Measurements from ENCODE around the gene TMEM183A. TPM values are rescaled to one million over a fixed set of nuclear protein-coding genes. Genes with fewer than 3 reads are reported as not detected.

Gene TMEM183A
- total RNA-seq, 1 experiment from 2014 or later, result 59.1 TPM

- in situ Hi-C loops (cut with HindIII; ENCODE audit: low pct_unique_long_range_greater_than_20kb, low sequenced_read_pairs) (no loop called here), intact Hi-C loops (cut with micrococcal nuclease; ENCODE audit: unreplicated experiment) (no loop called here)
- H3K27me3 ChIP-seq (ENCODE audit: control insufficient read depth, insufficient read depth, low read length), result no peaks in the 10 kb centered on the region
- H3K27ac ChIP-seq (ENCODE audit: low read length), result no peak overlapping the region
- H3K4me3 ChIP-seq (ENCODE audit: low read depth in 2 of 2, low read length in 2 of 2), result no peak overlapping the region
- H3K9me3 ChIP-seq (ENCODE audit: control insufficient read depth, insufficient read depth, low read depth, low read length), result no peaks in the 10 kb centered on the region
- TF ChIP-seq REST (IDR thresholded peaks at IDR 0.05; ENCODE audit: insufficient read depth in 1 of 2, low read depth in 2 of 2, low read length in 1 of 2) (no peak), POLR2AphosphoS5 (IDR thresholded peaks at IDR 0.05; ENCODE audit: low read depth, low read length) (no peak)
- DNase-seq (ENCODE audit: low read depth, low spot score) (no peak), ATAC-seq (no peak)
- no peaks in the 10 kb centered on the region for H3K4me1 ChIP-seq (ENCODE audit: control insufficient read depth, insufficient read depth, low read length)
- no TSS peak for BruUV-seq (replicated peaks)
- H3K36me3 ChIP-seq (ENCODE audit: control insufficient read depth, insufficient read depth, low read length), result no peaks in the 10 kb centered on the region
- CTCF ChIA-PET, result interaction anchor here (0.5 kb wide), 1 partner anchor 258 kb away, joined by 4 read pairs; no protein-coding TSS in a partner anchor
- POLR2A ChIA-PET, result no interaction called here
These were observed 47.5 kb downstream of the TMEM183A start for GRCh38 chr1:203054642-203055041.

GRCh38 chr1:203055161-203055799 lies 48.1 kb downstream of the TMEM183A start:
- H3K27me3 ChIP-seq (ENCODE audit: control insufficient read depth, insufficient read depth, low read length), result no peaks in the 10 kb centered on the region
- DNase-seq (ENCODE audit: low read depth, low spot score) (no peak), ATAC-seq (no peak)
- TF ChIP-seq POLR2AphosphoS5 (IDR thresholded peaks at IDR 0.05; ENCODE audit: low read depth, low read length), result no peak
- TF ChIP-seq REST (IDR thresholded peaks at IDR 0.05; ENCODE audit: insufficient read depth in 1 of 2, low read depth in 2 of 2, low read length in 1 of 2), result no peak
- TF ChIP-seq TCF7L2 (IDR thresholded peaks at IDR 0.05; ENCODE audit: low read depth, low read length), result no peak
- TF ChIP-seq CTCF (IDR thresholded peaks at IDR 0.05), result no peak; the same call in 1 of the 2 replicates
- no peak for TF ChIP-seq SIN3A (IDR thresholded peaks at IDR 0.05; ENCODE audit: borderline replicate concordance, insufficient read depth, low read depth, low read length)
- BruUV-seq (replicated peaks), result no TSS peak
- intact Hi-C loops (cut with micrococcal nuclease; ENCODE audit: unreplicated experiment) (no loop called here), in situ Hi-C loops (cut with HindIII; ENCODE audit: low pct_unique_long_range_greater_than_20kb, low sequenced_read_pairs) (no loop called here)
- ChIA-PET POLR2A (no interaction called here), CTCF (no interaction called here)
- no peaks in the 10 kb centered on the region for H3K36me3 ChIP-seq (ENCODE audit: control insufficient read depth, insufficient read depth, low read length)
- H3K27ac ChIP-seq (ENCODE audit: low read length), result no peak overlapping the region
- H3K9me3 ChIP-seq (ENCODE audit: control insufficient read depth, insufficient read depth, low read depth, low read length), result no peaks in the 10 kb centered on the region
- H3K4me3 ChIP-seq (ENCODE audit: low read depth in 2 of 2, low read length in 2 of 2), result no peak overlapping the region
- H3K4me1 ChIP-seq (ENCODE audit: control insufficient read depth, insufficient read depth, low read length), result no peaks in the 10 kb centered on the region

All from Panc1 (cell line).